Measurements from ENCODE around the gene SELENOS. TPM values are rescaled to one million over a fixed set of nuclear protein-coding genes. Genes with fewer than 3 reads are reported as not detected.

The SELENOS gene
- total and polyA plus RNA-seq, 8 donors = 37.4 to 184 (median 74.7) TPM

GRCh38 chr15:101326026-101326315 is 48.7 kb upstream of the SELENOS start:
- Histone ChIP-seq H3K27ac (no peak overlapping the region), H3K4me1 (peaks cover 0 to 4% (median 0%) of the 10 kb centered on the region in 4 donors), H3K36me3 (peaks cover 0 to 49% (median 0%) of the 10 kb centered on the region in 4 donors), H3K27me3 (peaks cover 0 to 24% (median 0%) of the 10 kb centered on the region in 3 donors), H3K4me3 (no peak overlapping the region), H3K9me3 (no peaks in the 10 kb centered on the region)
- no peak for DNase-seq
- TF ChIP-seq POLR2AphosphoS5 (IDR thresholded peaks at IDR 0.05) (no peak), EP300 (IDR thresholded peaks at IDR 0.05) (no peak), POLR2A (IDR thresholded peaks at IDR 0.05) (no peak)
- intact Hi-C loops (cut with DNase I; ENCODE audit: low total_unique reads) = no loop called here
- 90 to 96% (median 93%) methylated on average over 8 of the region's 8 CpGs for WGBS, 5 donors

- no peak overlapping the region for H3K4me3 ChIP-seq
- 84 to 92% (median 89%) methylated on average over 7 to 19 of the region's 19 CpGs for WGBS, 5 donors
- H3K36me3 ChIP-seq = peaks cover 0 to 48% (median 0%) of the 10 kb centered on the region in 4 donors
- TF ChIP-seq POLR2AphosphoS5 (IDR thresholded peaks at IDR 0.05) (no peak), CTCF (IDR thresholded peaks at IDR 0.05) (no peak), POLR2A (IDR thresholded peaks at IDR 0.05) (no peak), EP300 (IDR thresholded peaks at IDR 0.05) (no peak)
- H3K4me1 ChIP-seq = peaks cover 0 to 4% (median 0%) of the 10 kb centered on the region in 4 donors
- intact Hi-C loops (cut with DNase I; ENCODE audit: low total_unique reads) = no loop called here
- H3K27me3 ChIP-seq = peaks cover 0 to 24% (median 0%) of the 10 kb centered on the region in 3 donors
- DNase-seq = no peak
- no peak overlapping the region for H3K27ac ChIP-seq
- no peaks in the 10 kb centered on the region for H3K9me3 ChIP-seq
Measured at GRCh38 chr15:101325263-101326025, 48.2 kb upstream of the SELENOS start.

- Histone ChIP-seq H3K36me3 (peaks cover 0 to 48% (median 0%) of the 10 kb centered on the region in 4 donors), H3K4me3 (no peak overlapping the region), H3K4me1 (peaks cover 0 to 4% (median 0%) of the 10 kb centered on the region in 4 donors), H3K27ac (peak overlapping the region in 1 of 5 donors; percentile 17), H3K27me3 (peaks cover 0 to 24% (median 0%) of the 10 kb centered on the region in 3 donors), H3K9me3 (no peaks in the 10 kb centered on the region)
- peak in 1 of 2 donors; percentile 50 for DNase-seq
- TF ChIP-seq POLR2AphosphoS5 (IDR thresholded peaks at IDR 0.05) = no peak
- TF ChIP-seq CTCF (IDR thresholded peaks at IDR 0.05) = no peak
- TF ChIP-seq EP300 (IDR thresholded peaks at IDR 0.05) = no peak
- TF ChIP-seq POLR2A (IDR thresholded peaks at IDR 0.05) = no peak
- intact Hi-C loops (cut with DNase I; ENCODE audit: low total_unique reads) = no loop called here
- 73 to 84% (median 81%) methylated on average over 13 of the region's 13 CpGs for WGBS, 5 donors
Measured at GRCh38 chr15:101324524-101325177, 47.4 kb upstream of the SELENOS start.

- TF ChIP-seq CTCF (IDR thresholded peaks at IDR 0.05) (no peak), POLR2AphosphoS5 (IDR thresholded peaks at IDR 0.05) (no peak), EP300 (IDR thresholded peaks at IDR 0.05) (no peak), POLR2A (IDR thresholded peaks at IDR 0.05) (no peak)
Measured at GRCh38 chr15:101323793-101324523, 46.7 kb upstream of the SELENOS start.

More at GRCh38 chr15:101323793-101324523, 46.7 kb upstream of the SELENOS start:
- intact Hi-C loops (cut with DNase I; ENCODE audit: low total_unique reads) = no loop called here
- Histone ChIP-seq H3K27ac (peak overlapping the region in 1 of 5 donors; percentile 17), H3K4me3 (no peak overlapping the region), H3K27me3 (peaks cover 0 to 24% (median 0%) of the 10 kb centered on the region in 3 donors), H3K9me3 (no peaks in the 10 kb centered on the region), H3K36me3 (peaks cover 0 to 48% (median 0%) of the 10 kb centered on the region in 4 donors), H3K4me1 (peaks cover 0 to 4% (median 0%) of the 10 kb centered on the region in 4 donors)
- no peak for DNase-seq
- WGBS, 5 donors = 85 to 95% (median 89%) methylated on average over 18 to 21 of the region's 21 CpGs
